Cardiac fibroblast (primary cell): Measurements from ENCODE around the gene BAZ2B.

Experiments used
- DNase-seq, 2 donors: peaks; one replicate each; pipeline versions ENCODE4 v3.0.0 to v3.0.0-alpha.2; 2010; ENCODE audit warnings: low read depth in 2 of 2
- H3K4me3 ChIP-seq, 2 donors: replicated peaks in 1 of 2; 1 replicate in 1 of 2; 2 replicates in 1 of 2; pipeline ENCODE4 v1.5.1; 2011; ENCODE audit warnings: low read depth in 2 of 2, low read length in 2 of 2, mild to moderate bottlenecking in 2 of 2, moderate library complexity in 1 of 2
- CTCF ChIP-seq: IDR thresholded peaks from one replicate; pipeline ENCODE4 v1.5.1; 2011; ENCODE audit warnings: low read depth, mild to moderate bottlenecking, low read length, inconsistent platforms

BAZ2B gene

GRCh38 chr2:159275111-159275510 lies 341.2 kb downstream of the BAZ2B start:
- no peak for TF ChIP-seq CTCF
- H3K4me3 ChIP-seq: no peak overlapping the region
- no peak for DNase-seq

- no peak overlapping the region for H3K4me3 ChIP-seq
- TF ChIP-seq CTCF: no peak
- DNase-seq: no peak
Measured at GRCh38 chr2:159272156-159272555, 344.2 kb downstream of the BAZ2B start.

- DNase-seq: no peak
- no peak overlapping the region for H3K4me3 ChIP-seq
- TF ChIP-seq CTCF: no peak
Measured at GRCh38 chr2:159270744-159271379, 345.5 kb downstream of the BAZ2B start.
